KG1 (cell line): ENCODE data around the gene FAM3C.
"Not testable (repeated sequence)": the region's sequence is repeated elsewhere in the genome, so short reads cannot be mapped to it uniquely, and the experiment has no call there.

Experiments
- DNase-seq: peaks from one replicate; lab custom pipeline; 2025; lab: John Stamatoyannopoulos, UW

Gene FAM3C

DNA sequence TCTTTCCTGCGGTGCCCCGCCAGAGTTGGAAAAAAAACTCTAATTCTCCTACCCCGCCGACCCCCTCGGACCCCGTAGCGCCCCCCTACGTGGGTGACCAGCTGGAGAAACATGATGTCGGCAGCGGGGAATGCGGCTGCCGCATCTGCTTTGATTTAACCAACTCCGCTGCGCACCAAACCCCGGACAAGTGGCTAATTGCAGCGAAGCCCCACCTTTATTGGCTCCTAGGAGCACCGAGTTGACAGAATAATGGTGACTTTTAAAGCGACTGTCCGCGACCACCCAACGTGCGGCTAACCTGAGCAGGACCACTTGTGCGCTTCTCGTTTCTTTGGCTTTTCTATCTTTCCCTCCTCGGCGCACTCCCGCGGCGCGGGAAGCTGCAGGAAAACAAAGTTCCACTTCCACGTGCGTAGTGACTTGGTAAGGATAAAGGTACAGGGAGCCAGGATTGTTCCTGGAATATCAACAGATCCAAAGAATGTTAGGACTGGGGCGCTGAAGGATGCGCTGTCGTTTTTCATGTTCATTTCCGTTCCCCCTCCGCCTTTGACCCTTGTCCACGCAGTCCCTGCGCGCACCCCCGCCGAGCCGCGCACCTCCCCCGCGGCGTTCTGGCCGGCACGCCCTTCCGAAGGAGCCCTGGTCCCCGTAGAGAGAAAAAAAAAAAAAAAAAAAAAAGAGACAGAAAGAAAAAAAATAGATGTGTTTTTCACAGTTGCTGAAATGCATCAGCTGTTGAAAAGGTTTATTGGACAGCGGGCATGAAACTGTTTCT is 65.9 kb downstream of the FAM3C start:
- no peak for DNase-seq

DNA sequence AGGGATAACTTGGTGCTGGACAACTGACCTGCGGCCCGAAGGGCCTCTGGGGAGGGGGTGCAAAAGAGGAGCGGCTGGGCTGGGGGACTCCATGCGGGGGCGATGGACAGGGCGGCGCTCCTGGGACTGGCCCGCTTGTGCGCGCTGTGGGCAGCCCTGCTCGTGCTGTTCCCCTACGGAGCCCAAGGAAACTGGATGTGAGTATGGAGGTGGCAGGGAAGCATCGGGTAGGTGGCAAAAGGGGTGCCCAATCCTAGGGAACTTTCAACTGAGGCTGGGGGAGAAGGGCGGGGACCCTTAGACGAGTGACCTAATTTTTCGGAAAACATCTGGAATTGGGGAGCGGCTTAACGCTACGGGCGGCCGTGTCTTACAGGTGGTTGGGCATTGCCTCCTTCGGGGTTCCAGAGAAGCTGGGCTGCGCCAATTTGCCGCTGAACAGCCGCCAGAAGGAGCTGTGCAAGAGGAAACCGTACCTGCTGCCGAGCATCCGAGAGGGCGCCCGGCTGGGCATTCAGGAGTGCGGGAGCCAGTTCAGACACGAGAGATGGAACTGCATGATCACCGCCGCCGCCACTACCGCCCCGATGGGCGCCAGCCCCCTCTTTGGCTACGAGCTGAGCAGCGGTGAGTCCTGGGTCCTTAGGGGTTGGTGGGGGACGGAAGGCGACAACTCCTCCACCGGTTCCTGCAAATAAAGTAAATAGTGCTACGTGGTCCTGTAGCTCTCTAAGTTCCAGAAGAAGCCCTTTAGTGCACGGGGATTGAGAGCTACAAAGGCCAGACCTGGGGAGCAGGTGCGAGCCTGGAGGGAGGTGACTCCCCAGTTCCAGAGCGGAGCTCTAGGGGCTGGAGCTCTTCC is 66.7 kb downstream of the FAM3C start:
- no peak for DNase-seq

DNA sequence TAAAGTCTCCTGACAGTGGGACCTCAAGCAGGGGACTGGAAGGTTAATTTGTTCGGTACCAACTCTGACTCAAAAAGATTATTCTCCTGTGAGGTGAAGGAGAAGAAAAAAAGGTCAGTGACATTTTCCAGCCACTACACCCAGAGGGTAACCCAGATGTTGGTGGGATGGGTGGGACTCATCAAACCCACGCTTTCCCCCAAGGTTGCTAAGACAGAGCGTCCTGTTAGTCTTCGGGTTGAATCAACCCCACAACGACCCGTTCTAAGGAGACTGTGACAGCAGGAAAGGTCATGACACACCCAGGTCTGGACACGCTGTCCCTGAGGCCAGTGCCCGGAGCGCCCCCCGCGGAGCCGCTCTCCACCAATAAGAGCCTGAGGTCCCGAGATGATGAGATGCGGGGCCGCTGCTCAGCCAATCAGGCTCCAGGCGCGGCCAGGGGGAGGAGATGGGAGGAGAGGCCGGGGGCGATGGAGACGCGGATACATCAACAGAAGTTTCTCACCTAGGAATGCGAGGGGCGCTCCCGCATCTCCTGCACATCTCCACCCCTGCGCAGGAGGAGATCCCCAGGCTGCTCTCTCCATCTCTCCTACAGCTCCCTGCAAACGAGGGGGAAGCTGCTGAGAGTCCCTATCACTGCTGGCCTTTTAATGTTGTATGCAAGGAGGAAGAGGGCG is 67.5 kb downstream of the FAM3C start, which contains the start of gene WNT16:
WNT16 (plus strand) TSS at position 493 of the 683 bp plus-strand sequence. CDS start 293 bp downstream, outside the sequence.
- DNase-seq: no peak

GRCh38 chr7:121327671-121328070 is 68.4 kb downstream of the FAM3C start:
- no peak for DNase-seq

DNA sequence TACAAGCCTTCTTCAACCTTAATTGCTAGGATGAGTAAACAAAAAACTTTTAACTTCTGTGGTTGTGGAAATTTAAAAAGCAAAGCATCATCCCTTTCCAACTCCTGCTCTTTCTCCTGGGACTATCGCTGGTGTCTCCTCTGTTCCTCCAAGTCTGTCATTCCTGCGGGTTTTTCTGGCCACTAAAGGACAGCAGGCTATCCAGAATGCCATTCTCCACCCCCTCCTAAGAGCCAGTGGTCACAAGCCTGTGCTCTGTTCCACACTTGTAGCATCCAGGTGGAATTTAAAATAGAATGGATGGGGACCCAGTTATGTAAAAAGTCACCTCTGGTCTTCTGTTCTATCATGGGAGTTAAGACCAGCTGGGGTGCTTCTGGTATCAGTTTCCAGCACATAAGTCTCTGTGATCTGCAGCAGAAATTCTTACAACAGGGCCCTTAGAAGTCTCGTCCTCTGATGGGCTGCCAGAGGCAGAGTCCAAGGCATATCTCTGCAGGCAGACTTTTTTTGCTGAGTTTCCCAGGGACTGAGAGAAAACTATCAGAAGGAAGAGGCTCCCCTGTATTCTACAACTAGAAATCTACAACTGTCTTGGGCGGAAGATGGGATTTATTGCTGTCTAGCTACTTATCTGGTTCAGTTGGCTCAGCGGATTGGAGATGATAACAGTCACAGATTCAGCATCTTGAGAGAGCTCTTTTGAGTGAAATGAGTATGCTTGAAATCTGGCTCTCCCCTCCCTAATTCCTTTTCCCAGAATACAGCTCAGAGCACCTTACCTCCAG is 72.4 kb downstream of the FAM3C start:
- no peak for DNase-seq

- DNase-seq: no peak
Observed at GRCh38 chr7:121322460-121322859, 73.6 kb downstream of the FAM3C start.

GRCh38 chr7:121315170-121315569 is 80.9 kb downstream of the FAM3C start:
- not testable (repeated sequence) for DNase-seq

DNA sequence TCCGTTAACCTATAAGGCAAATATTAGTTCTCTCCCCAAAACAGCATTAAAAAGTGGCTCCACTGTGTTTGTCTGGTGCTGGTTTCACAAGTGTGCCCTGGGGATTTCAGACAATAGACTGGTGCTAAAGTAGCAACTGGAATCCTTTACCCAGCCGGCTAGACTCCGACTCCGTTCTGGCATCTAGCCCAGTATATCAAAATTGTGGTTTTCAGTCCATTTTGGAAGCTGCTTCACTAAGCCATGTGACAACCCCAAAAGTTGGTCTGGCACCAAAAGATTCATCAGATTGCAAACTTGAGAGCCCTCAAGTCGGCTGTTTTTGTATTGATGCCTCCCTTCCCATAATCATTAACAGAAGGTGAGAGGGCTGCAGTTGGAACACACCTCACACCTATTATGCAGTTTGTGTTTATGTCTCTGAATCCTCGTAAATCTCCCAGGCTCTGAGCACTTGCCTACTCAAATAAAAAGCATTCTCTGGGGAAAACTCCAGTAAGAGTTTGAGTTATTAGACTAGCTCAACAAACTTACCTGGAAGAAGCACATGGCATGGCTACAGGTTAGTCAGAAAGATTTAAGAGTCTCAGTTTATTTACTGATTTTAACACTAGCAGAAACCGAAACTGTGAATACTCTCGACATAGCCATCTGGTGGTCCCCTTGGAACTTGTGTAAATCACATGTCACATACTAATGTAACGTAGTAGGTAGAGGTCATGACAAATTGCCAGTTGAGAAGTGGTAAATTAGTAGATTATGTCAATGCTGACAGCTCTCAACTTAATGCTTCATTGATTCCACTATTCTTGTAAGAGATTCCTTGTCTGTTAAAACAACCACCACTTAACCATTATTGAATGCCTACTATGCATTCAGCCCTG is 82.1 kb downstream of the FAM3C start:
- DNase-seq: no peak

GRCh38 chr7:121313220-121313792 is 82.8 kb downstream of the FAM3C start:
- DNase-seq: no peak

DNA sequence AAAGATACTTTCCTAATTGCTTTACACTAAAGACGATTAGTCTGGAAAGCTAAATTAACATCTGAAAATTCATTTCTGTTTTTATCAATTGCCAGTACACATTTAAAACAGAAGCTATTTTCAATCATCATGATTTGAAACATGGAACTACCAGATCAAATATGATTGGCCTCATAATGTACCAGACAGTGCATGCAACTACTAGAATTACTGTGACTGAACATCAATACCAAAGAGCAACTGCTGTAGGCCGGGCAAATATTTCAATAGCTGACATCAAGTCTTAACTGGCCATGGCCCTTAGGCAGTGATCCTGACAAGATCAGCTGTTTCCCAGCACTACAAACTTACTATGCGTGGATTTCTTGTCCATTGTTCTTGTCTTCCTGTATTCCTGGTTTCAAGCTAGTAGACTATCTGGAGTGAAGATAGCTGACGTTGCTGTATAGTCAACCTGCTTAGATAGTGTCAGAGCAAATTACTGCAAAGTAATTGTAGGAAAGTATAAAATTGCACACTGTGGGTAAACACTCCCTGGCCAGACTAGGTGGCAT is 89.0 kb downstream of the FAM3C start:
- DNase-seq: no peak

GRCh38 chr7:121306565-121306964 is 89.5 kb downstream of the FAM3C start:
- no peak for DNase-seq

DNA sequence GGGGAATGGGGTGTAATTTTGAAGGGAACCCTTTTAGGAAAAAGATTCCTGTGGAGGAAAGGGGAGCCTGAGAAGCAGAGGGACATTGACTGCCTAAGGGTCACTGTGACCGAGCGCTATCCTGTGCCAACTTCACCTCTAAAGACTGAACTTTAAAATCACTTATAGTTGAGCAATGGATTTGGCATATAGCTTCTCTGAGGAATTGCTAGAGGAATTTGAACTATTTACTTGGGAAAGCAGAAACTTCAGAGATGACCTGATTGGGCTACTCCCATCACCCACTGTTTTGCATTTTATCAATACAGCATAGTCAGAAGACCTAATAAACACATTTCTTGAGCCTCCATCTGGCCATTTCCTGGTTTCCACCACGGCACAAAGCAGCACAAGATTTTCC is 91.0 kb downstream of the FAM3C start:
- DNase-seq: no peak

GRCh38 chr7:121304102-121304658 is 91.9 kb downstream of the FAM3C start:
- DNase-seq: no peak

GRCh38 chr7:121303422-121304101 is 92.5 kb downstream of the FAM3C start:
- no peak for DNase-seq

- no peak for DNase-seq
Observed at GRCh38 chr7:121302214-121302745, 93.8 kb downstream of the FAM3C start.

- DNase-seq: no peak
Observed at GRCh38 chr7:121301446-121302213, 94.5 kb downstream of the FAM3C start.

GRCh38 chr7:121300685-121301420 is 95.3 kb downstream of the FAM3C start:
- no peak for DNase-seq
